Natural killer cell (primary cell): ENCODE results near the gene UQCRHL. TPM values are rescaled to one million over a fixed set of nuclear protein-coding genes. Genes with fewer than 3 reads are reported as not detected.
"Not testable (repeated sequence)": the region's sequence is repeated elsewhere in the genome, so short reads cannot be mapped to it uniquely, and the experiment has no call there.

Source experiments
- ATAC-seq, 3 donors: fragments of 150-1000 bp in 2 of 3; fragments of 200-7000 bp in 1 of 3; cut with Tn5 transposase; 1 replicate in 1 of 3; 2 replicates in 2 of 3; pipeline ENCODE4 v1.10.0; 2021; ENCODE audit warnings: mild to moderate bottlenecking in 2 of 3, moderate library complexity in 2 of 3
- DNase-seq, 2 donors: peaks; one replicate each; pipeline versions ENCODE4 v3.0.0 to v3.0.0-alpha.2; 2013 to 2021; ENCODE audit warnings: mixed read lengths in 1 of 2
- H3K27ac ChIP-seq: one replicate; pipeline ENCODE4 v1.5.1; 2013; ENCODE audit warnings: mild to moderate bottlenecking, low read length
- H3K27me3 ChIP-seq: one replicate; pipeline ENCODE4 v1.6.1; 2013; ENCODE audit warnings: low read length; ENCODE audit not compliant: control insufficient read depth, insufficient read depth
- H3K36me3 ChIP-seq: one replicate; pipeline ENCODE4 v1.6.1; 2013; ENCODE audit warnings: low read length; ENCODE audit not compliant: control insufficient read depth, insufficient read depth
- H3K4me1 ChIP-seq: one replicate; pipeline ENCODE4 v1.6.1; 2013; ENCODE audit warnings: low read length; ENCODE audit not compliant: control insufficient read depth, insufficient read depth
- H3K4me3 ChIP-seq: one replicate; pipeline ENCODE4 v1.5.1; 2013; ENCODE audit warnings: low read length
- H3K9me3 ChIP-seq: one replicate; pipeline ENCODE4 v1.6.1; 2013; ENCODE audit warnings: low read length; ENCODE audit not compliant: control insufficient read depth, insufficient read depth
- H3K27ac Mint-ChIP-seq, 2 donors: one replicate each; pipeline ENCODE4 v1.8.0; 2022; ENCODE audit warnings: mild to moderate bottlenecking in 2 of 2, mixed read lengths in 2 of 2, moderate library complexity in 1 of 2
- H3K27me3 Mint-ChIP-seq, 2 donors: one replicate each; pipeline ENCODE4 v1.8.0; 2022; ENCODE audit warnings: low read depth in 2 of 2, mixed read lengths in 2 of 2
- H3K36me3 Mint-ChIP-seq: one replicate; pipeline ENCODE4 v1.8.0; 2022; ENCODE audit warnings: mixed read lengths
- H3K4me1 Mint-ChIP-seq, 2 donors: one replicate each; pipeline ENCODE4 v1.8.0; 2022; ENCODE audit warnings: mixed read lengths in 2 of 2
- H3K4me3 Mint-ChIP-seq: one replicate; pipeline ENCODE4 v1.8.0; 2022; ENCODE audit warnings: mild to moderate bottlenecking, moderate library complexity, mixed read lengths
- H3K9me3 Mint-ChIP-seq, 2 donors: one replicate each; pipeline ENCODE4 v1.8.0; 2022; ENCODE audit warnings: mixed read lengths in 2 of 2
- WGBS: methylation state at CpG from one replicate; pipeline ENCODE4 v1.1.7; 2013; ENCODE audit warnings: missing lambda C conversion rate; ENCODE audit not compliant: insufficient coverage; 5-methylcytosine and 5-hydroxymethylcytosine counted together
- intact Hi-C: fragments of 100-400 bp; cut with micrococcal nuclease; formaldehyde crosslinking; loops from one replicate; pipeline ENCODE4 v1.14.2; 2022
- total RNA-seq, 4 donors: library from RNA; stranded (reverse); fragments of 120-200 nt in 1 of 4; gene quantifications; one replicate each; pipeline versions ENCODE4 v1.2.3 to v1.2.4, GENCODE V29; 2013 to 2022
- TF ChIP-seq, protein P1 (sequence below): fragments of 200-600 bp; IDR thresholded peaks from one replicate; pipeline ENCODE4 v1.8.0; 2022; ENCODE audit warnings: antibody characterized with exemption

Gene UQCRHL
- total RNA-seq, 3 donors from 2014 or later (not counting 1 experiment from before 2014, with no cell fraction given) = 0.87 to 1.2 (median 1.0) TPM

DNA sequence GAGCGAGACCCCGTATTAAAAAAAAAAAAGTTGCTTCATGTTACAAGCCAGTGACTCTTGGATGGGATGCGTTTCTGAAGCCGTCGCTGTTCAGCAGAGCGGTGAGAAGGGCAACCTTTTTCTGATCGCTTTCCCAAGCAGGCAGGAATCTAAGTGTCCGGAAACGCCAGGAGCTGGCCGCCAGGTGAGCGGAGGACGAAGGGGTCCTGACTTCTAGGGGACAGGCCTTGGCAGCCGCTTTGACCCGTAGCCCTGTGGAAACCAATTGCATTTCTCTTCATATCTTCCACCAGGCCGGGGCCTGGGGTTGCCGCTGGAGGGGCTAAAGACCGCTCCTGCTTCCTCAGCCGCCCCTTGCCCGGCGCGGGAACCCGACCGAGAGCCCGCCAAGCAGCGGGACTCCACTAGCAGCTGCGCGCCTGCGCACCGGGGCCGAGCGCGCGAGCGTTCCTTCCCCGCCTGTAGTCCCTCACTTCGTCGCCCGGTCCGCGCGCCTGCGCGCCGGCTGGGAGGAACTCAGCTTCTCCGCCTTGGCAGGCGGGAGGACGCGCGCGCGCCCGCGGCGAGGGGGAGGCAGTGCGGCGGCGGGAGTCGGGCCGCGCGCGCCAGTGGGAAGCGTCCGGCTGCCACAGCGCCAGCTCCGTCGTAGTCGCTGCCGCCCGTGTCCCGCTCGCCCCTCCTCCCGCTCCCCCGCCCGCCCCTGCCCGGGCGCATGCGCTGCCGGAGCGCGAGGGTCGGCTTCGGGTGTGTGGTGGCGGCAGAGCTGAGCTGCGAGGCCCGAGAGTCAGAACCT lies 39.8 kb upstream of the UQCRHL start, which contains the start of gene SPEN:
SPEN (plus strand) TSS at position 608 of the 793 bp plus-strand sequence. CDS start 361 bp downstream, outside the sequence.
- TF ChIP-seq, protein P1, sequence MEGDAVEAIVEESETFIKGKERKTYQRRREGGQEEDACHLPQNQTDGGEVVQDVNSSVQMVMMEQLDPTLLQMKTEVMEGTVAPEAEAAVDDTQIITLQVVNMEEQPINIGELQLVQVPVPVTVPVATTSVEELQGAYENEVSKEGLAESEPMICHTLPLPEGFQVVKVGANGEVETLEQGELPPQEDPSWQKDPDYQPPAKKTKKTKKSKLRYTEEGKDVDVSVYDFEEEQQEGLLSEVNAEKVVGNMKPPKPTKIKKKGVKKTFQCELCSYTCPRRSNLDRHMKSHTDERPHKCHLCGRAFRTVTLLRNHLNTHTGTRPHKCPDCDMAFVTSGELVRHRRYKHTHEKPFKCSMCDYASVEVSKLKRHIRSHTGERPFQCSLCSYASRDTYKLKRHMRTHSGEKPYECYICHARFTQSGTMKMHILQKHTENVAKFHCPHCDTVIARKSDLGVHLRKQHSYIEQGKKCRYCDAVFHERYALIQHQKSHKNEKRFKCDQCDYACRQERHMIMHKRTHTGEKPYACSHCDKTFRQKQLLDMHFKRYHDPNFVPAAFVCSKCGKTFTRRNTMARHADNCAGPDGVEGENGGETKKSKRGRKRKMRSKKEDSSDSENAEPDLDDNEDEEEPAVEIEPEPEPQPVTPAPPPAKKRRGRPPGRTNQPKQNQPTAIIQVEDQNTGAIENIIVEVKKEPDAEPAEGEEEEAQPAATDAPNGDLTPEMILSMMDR = no peak
- DNase-seq (peak; percentile 95 to 99), ATAC-seq (peak; percentile 80 to 95 (median 85))
- intact Hi-C loops = loop anchor here (1.0 to 5.0 kb wide), 2 partner anchors 10 to 130 kb away; partner anchors contain the start of gene ZBTB17
- Histone ChIP-seq H3K4me1 (peaks cover 37% of the 10 kb centered on the region), H3K27me3 (no peaks in the 10 kb centered on the region), H3K4me3 (peak within 1 kb of the TSS; percentile 98), H3K9me3 (no peaks in the 10 kb centered on the region), H3K36me3 (no peaks in the 10 kb centered on the region), H3K27ac (peak within 1 kb of the TSS; percentile 99)
- peaks cover 30% of the 10 kb centered on the region in 2 donors for H3K4me1 Mint-ChIP-seq
- peak within 1 kb of the TSS; percentile 95 to 96 for H3K27ac Mint-ChIP-seq
- no peaks in the 10 kb centered on the region for H3K27me3 Mint-ChIP-seq
- no peaks in the 10 kb centered on the region for H3K9me3 Mint-ChIP-seq
- peak within 1 kb of the TSS; percentile 98 for H3K4me3 Mint-ChIP-seq
- no peaks in the 10 kb centered on the region for H3K36me3 Mint-ChIP-seq
- WGBS = under 1% methylated on average over 86 of the region's 86 CpGs

DNA sequence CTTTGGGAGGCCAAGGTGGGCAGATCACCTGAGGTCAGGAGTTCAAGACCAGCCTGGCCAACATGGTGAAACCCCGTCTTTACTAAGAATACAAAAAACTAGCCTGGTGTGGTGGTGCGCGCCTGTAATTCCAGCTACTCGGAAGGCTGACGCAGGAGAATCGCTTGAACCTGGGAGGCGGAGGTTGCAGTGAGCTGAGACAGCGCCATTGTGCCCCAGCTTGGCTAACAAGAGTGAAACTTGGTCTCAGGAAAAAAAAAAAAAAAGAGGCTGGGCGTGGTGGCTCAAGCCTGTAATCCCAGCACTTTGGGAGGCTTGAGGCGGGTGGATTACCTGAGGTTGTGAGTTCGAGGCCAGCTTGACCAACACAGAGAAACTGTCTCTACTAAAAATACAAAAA lies 38.6 kb upstream of the UQCRHL start:
- H3K27me3 ChIP-seq = not testable (repeated sequence)

DNA sequence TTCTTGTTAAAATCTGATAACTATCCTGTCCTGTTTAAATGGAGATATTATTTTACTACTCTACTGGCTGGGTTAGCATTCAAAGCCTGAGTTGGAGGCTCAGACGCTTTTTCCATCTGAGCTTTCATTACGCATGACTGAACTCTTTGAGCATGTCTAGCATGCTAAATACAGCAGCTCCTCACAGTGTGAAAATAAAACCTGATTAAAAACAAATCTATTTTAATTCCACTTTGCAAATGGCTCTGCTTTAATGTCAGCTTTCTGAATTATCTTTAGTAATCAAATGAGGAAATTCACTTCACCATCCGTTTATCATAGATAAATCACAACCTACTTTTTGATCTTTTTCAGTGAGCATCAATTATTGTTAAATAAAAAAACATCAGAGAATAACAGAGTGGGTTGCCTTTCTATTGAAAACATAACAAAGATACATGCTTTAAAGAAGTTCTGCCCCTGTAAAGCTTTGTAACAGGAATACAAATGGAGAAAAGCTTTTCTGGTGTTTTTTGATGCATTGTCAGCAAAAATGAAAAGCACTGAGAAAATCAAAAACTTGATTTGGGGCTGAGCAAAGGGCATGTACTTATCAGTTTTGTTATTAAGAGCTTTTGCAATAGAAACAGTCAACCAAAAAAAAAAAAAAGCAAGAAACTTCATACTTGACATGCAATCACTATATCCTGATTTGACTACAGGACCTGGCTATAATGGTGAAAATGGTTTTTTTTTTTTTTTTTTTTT lies 36.5 kb upstream of the UQCRHL start:
- Mint-ChIP-seq H3K36me3 (no peaks in the 10 kb centered on the region), H3K4me3 (no peak overlapping the region), H3K4me1 (peaks cover 6% of the 10 kb centered on the region in 2 donors), H3K27me3 (no peaks in the 10 kb centered on the region), H3K27ac (no peak overlapping the region), H3K9me3 (no peaks in the 10 kb centered on the region)
- Histone ChIP-seq H3K4me3 (no peak overlapping the region), H3K36me3 (no peaks in the 10 kb centered on the region), H3K9me3 (no peaks in the 10 kb centered on the region), H3K4me1 (peaks cover 20% of the 10 kb centered on the region), H3K27me3 (no peaks in the 10 kb centered on the region), H3K27ac (no peak overlapping the region)
- intact Hi-C loops = no loop called here
- TF ChIP-seq, protein P1 = no peak
- no peak for ATAC-seq
- WGBS = 70% methylated on average over 2 of the region's 3 CpGs
- no peak for DNase-seq

More for the DNA sequence above, 38.6 kb upstream of the UQCRHL start:
- H3K4me1 Mint-ChIP-seq = peaks cover 25 to 26% of the 10 kb centered on the region in 2 donors
- H3K4me3 ChIP-seq, H3K9me3 Mint-ChIP-seq, H3K9me3 ChIP-seq, DNase-seq, H3K36me3 ChIP-seq, H3K27me3 Mint-ChIP-seq, H3K27ac ChIP-seq, H3K36me3 Mint-ChIP-seq, ATAC-seq: not testable (repeated sequence)
- H3K27ac Mint-ChIP-seq = peak overlapping the region; percentile 93 to 96
- H3K4me1 ChIP-seq = peaks cover 33% of the 10 kb centered on the region
- peak overlapping the region; percentile 91 for H3K4me3 Mint-ChIP-seq
- 99% methylated on average over 9 of the region's 11 CpGs for WGBS
- intact Hi-C loops = loop anchor here (5.0 kb wide), 1 partner anchor 131 kb away; the partner anchor contains the start of gene ZBTB17

DNA sequence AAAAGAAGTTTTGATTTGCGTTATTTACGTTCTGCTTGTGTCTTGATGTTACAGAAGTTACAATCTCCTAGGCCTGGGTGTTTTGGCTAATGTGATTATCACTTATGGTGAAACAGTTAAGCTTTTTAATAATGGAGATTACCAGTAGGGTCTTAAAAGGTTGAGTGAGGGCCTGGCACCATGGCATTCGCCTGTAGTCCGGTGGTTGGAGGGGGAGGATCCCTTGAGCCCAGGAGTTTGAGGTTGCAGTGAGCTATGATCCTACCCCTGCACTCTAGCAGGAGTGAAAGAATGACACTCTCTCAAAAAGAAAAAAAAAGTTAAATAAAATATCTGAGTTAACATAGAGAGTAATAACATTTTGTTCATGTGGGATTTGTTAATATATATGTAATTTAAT lies 31.3 kb upstream of the UQCRHL start:
- no peak for ATAC-seq

More for the DNA sequence above, 31.3 kb upstream of the UQCRHL start:
- H3K27ac Mint-ChIP-seq = peak overlapping the region in 1 of 2 donors; percentile 99
- H3K27me3 Mint-ChIP-seq = no peaks in the 10 kb centered on the region
- Histone ChIP-seq H3K27ac (no peak overlapping the region), H3K4me3 (no peak overlapping the region), H3K4me1 (peaks cover 24% of the 10 kb centered on the region), H3K36me3 (no peaks in the 10 kb centered on the region), H3K27me3 (no peaks in the 10 kb centered on the region), H3K9me3 (no peaks in the 10 kb centered on the region)
- peaks cover 26 to 35% of the 10 kb centered on the region in 2 donors for H3K4me1 Mint-ChIP-seq
- intact Hi-C loops = loop anchor here (5.0 to 10.0 kb wide), 3 partner anchors 79 to 1066 kb away; partner anchors contain the start of gene SZRD1
- 96% methylated on average over 4 of the region's 4 CpGs for WGBS
- no peaks in the 10 kb centered on the region for H3K36me3 Mint-ChIP-seq
- H3K9me3 Mint-ChIP-seq = no peaks in the 10 kb centered on the region
- peak overlapping the region; percentile 17 for H3K4me3 Mint-ChIP-seq
- no peak for DNase-seq
- TF ChIP-seq, protein P1 = no peak
